GM18508 (cell line): ENCODE results near the gene FAM228A.

Experiments
- ATAC-seq: cut with Tn5 transposase; IDR thresholded peaks from one replicate; pipeline ENCODE4 v1.9.1; 2021; ENCODE audit warnings: moderate number of reproducible peaks; ENCODE audit not compliant: insufficient read depth, unreplicated experiment

FAM228A gene

GRCh38 chr2:24221343-24222050 lies 46.6 kb downstream of the FAM228A start:
- ATAC-seq: no peak

DNA sequence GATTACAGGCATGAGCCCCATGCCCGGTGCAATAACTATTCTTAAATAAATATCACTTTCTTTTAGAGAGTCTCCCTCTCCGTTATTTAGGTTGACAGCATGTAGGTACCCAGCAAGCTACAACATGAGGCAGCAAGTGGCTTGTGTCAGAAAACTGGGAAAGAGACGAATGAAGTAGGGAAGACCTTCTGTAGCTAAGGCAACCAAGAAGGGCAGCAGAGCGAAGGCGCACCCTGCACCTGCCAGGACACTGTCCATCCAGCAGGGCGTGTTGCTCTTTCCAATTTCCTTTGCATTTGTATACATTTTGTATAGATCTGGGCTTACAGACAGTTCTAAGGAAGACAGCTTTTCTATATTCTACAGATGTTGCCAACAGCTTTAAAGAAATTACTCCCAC lies 48.1 kb downstream of the FAM228A start:
- ATAC-seq: no peak

- ATAC-seq: no peak
These were observed 50.8 kb downstream of the FAM228A start for GRCh38 chr2:24225499-24226242.

GRCh38 chr2:24228470-24228869 lies 53.6 kb downstream of the FAM228A start:
- ATAC-seq: no peak

- no peak for ATAC-seq
These were observed 56.6 kb downstream of the FAM228A start for GRCh38 chr2:24231461-24231881.

GRCh38 chr2:24233321-24233720 lies 58.5 kb downstream of the FAM228A start:
- ATAC-seq: no peak

DNA sequence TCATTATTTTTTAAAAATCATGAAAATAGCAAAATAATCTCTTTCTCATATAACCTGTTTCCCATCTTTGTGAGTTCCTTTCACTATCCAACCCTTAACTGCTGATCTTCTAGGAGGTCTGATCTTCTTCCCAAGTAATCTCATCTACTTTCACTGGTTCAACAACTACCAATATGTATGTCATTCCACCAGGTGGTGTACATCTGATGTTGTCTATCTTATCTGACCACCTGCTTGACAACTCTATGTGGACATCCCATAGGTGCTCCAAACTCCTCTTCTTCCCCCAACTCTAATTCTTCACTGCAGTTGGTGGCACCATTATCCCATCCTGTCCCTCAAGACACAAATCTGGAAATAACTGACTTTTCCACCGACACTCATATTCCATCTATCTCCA lies 62.5 kb downstream of the FAM228A start:
- ATAC-seq: no peak

- no peak for ATAC-seq
These were observed 63.3 kb downstream of the FAM228A start for GRCh38 chr2:24238158-24238557.

GRCh38 chr2:24239553-24239952 lies 64.7 kb downstream of the FAM228A start:
- ATAC-seq: no peak
